ENCODE data around the gene MIA2. TPM values are rescaled to one million over a fixed set of nuclear protein-coding genes. Genes with fewer than 3 reads are reported as not detected.

MIA2 gene
- total RNA-seq, 1 experiment from 2014 or later = 43.9 TPM

DNA sequence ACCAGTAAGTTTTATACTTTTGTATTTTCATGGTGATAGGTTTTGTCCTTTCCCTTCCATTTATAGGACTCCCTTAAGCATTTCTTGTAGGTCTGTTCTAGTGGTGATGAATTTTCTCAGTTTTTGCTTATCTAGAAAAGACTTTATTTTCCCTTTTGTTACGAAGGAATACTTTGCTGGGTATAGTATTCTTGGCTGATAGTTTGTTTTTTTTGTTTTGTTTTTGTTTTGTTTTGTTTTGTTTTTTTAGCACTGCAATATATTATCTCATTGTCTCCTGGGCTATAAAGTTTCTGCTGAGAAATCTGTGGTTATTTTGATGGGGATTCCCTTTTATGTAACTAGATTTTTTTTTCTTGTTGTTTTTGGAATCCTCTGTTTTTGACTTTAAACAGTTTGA, 130.8 kb downstream of the MIA2 start:
- Histone ChIP-seq H3F3A (ENCODE audit: insufficient read depth, low read depth) (0 out of 2 replicates have a peak, but pooled peaks cover 2% of the 10 kb centered on the region), H3K9me2 (ENCODE audit: insufficient read depth) (no peaks in the 10 kb centered on the region), H4K20me1 (ENCODE audit: insufficient read depth) (peaks cover 8% of the 10 kb centered on the region; the same call in 1 of the 2 replicates), H3K27me3 (ENCODE audit: insufficient read depth, low read depth) (no peaks in the 10 kb centered on the region), H3K36me3 (ENCODE audit: low read depth) (no peaks in the 10 kb centered on the region), H3K79me2 (ENCODE audit: low read depth) (no peaks in the 10 kb centered on the region), H3K27ac (no peak overlapping the region), H3K9me3 (ENCODE audit: insufficient read depth, low read depth) (peaks cover 4% of the 10 kb centered on the region; the same call in 1 of the 2 replicates), H3K4me3 (no peak overlapping the region), H3K4me2 (no peak overlapping the region), H2AFZ (no peak overlapping the region), H3K4me1 (replicated peaks; ENCODE audit: insufficient read depth) (no peaks in the 10 kb centered on the region)
- intact Hi-C loops (cut with micrococcal nuclease; ENCODE audit: unreplicated experiment) = no loop called here
- ChIA-PET POLR2A (ENCODE audit: unreplicated experiment) (no interaction called here), CTCF (no interaction called here)
- no TSS peak for BruUV-seq (replicated peaks)
- no peak for DNase-seq
- TF ChIP-seq CTCF (conservative IDR thresholded peaks at IDR 0.05) (no peak), EZH2 (IDR thresholded peaks at IDR 0.05; ENCODE audit: low read depth) (no peak)

GRCh38 chr14:39365354-39365753, 131.6 kb downstream of the MIA2 start:
- BruUV-seq (replicated peaks) = no TSS peak
- TF ChIP-seq CTCF (conservative IDR thresholded peaks at IDR 0.05) (no peak), EZH2 (IDR thresholded peaks at IDR 0.05; ENCODE audit: low read depth) (no peak)
- Histone ChIP-seq H3K4me1 (replicated peaks; ENCODE audit: insufficient read depth) (no peaks in the 10 kb centered on the region), H3F3A (ENCODE audit: insufficient read depth, low read depth) (0 out of 2 replicates have a peak, but pooled peaks cover 2% of the 10 kb centered on the region), H3K27me3 (ENCODE audit: insufficient read depth, low read depth) (no peaks in the 10 kb centered on the region), H3K4me2 (no peak overlapping the region), H3K27ac (no peak overlapping the region), H3K9me3 (ENCODE audit: insufficient read depth, low read depth) (peaks cover 2% of the 10 kb centered on the region; the same call in 1 of the 2 replicates), H3K79me2 (ENCODE audit: low read depth) (no peaks in the 10 kb centered on the region), H3K4me3 (no peak overlapping the region), H4K20me1 (ENCODE audit: insufficient read depth) (peaks cover 8% of the 10 kb centered on the region; the same call in 1 of the 2 replicates), H3K36me3 (ENCODE audit: low read depth) (no peaks in the 10 kb centered on the region), H3K9me2 (ENCODE audit: insufficient read depth) (no peaks in the 10 kb centered on the region), H2AFZ (no peak overlapping the region)
- DNase-seq = no peak
- ChIA-PET POLR2A (ENCODE audit: unreplicated experiment) (no interaction called here), CTCF (no interaction called here)
- intact Hi-C loops (cut with micrococcal nuclease; ENCODE audit: unreplicated experiment) = loop anchor here (5.0 kb wide), 1 partner anchor 258 kb away; no protein-coding TSS in a partner anchor

DNA sequence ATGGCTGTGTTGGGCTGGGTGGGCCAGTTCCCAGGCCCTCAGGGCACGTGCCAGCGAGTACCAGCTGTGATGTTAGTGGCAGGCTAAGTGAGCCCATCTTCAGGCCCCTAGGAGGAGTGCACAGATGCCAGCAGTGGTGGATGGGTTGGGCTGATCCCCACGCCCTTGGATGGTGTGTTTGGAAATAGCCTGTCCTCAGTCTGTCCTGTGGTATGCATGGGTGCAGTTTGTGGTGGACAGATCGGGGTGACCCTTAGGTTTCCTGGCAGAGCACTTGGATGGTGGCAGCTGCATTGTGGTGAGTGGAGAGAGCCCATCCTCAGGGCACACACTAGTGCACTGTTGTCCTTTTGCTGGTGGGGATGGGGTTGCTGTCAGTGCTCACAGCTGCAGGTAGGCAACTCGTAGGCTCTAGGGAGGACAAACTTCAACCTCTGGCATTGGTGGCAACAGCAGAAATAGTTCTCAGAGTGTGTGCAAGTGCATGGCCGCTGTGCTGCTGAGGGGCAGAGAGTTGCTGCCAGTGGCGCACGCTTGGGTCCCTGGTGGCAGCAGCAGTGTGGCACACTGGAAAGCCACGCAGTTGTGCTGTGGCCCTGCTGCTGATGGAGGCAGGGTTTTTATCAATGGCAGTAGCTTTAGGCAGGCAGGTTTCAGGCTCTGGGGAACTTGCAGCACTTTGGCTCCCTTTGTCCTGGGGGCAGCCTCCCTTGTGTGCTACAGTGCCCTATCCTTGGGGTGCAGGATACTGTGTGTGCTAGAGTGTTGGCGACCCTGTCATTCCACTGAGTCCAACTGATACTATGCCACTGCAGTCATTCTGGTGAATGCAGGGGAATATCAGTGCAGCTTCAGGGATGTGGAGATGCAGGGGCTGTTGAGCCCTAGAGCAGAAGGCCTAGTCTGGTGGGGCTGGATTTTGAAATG, 133.0 kb downstream of the MIA2 start:
- H3K27ac ChIP-seq = no peak overlapping the region
- no peak for DNase-seq
- H3K4me2 ChIP-seq = no peak overlapping the region
- H4K20me1 ChIP-seq (ENCODE audit: insufficient read depth) = peaks cover 4% of the 10 kb centered on the region; the same call in 1 of the 2 replicates
- BruUV-seq (replicated peaks) = no TSS peak
- POLR2A ChIA-PET (ENCODE audit: unreplicated experiment) = no interaction called here
- 0 out of 2 replicates have a peak, but pooled peaks cover 2% of the 10 kb centered on the region for H3F3A ChIP-seq (ENCODE audit: insufficient read depth, low read depth)
- H3K4me3 ChIP-seq = no peak overlapping the region
- H2AFZ ChIP-seq = no peak overlapping the region
- no peaks in the 10 kb centered on the region for H3K27me3 ChIP-seq (ENCODE audit: insufficient read depth, low read depth)
- no peaks in the 10 kb centered on the region for H3K4me1 ChIP-seq (replicated peaks; ENCODE audit: insufficient read depth)
- intact Hi-C loops (cut with micrococcal nuclease; ENCODE audit: unreplicated experiment) = loop anchor here (5.0 kb wide), 1 partner anchor 259 kb away; no protein-coding TSS in a partner anchor
- no peaks in the 10 kb centered on the region for H3K79me2 ChIP-seq (ENCODE audit: low read depth)
- H3K36me3 ChIP-seq (ENCODE audit: low read depth) = no peaks in the 10 kb centered on the region
- no peaks in the 10 kb centered on the region for H3K9me3 ChIP-seq (ENCODE audit: insufficient read depth, low read depth)
- TF ChIP-seq CTCF (conservative IDR thresholded peaks at IDR 0.05) (no peak), EZH2 (IDR thresholded peaks at IDR 0.05; ENCODE audit: low read depth) (no peak)
- CTCF ChIA-PET = no interaction called here
- no peaks in the 10 kb centered on the region for H3K9me2 ChIP-seq (ENCODE audit: insufficient read depth)
